Esophagus muscularis mucosa (tissue), 4 donors: ENCODE measurements around the gene BST1.

Source experiments
- EP300 ChIP-seq: sonication (generic); formaldehyde crosslinking; IDR thresholded peaks from one replicate; pipeline ENCODE4 v1.6.1; 2017; ENCODE audit warnings: antibody characterized with exemption
- POLR2A ChIP-seq: fragments of 450-650 bp; IDR thresholded peaks from one replicate; pipeline ENCODE4 v1.6.1; 2017; ENCODE audit warnings: antibody characterized with exemption, moderate library complexity, mild to moderate bottlenecking, low read depth
- POLR2AphosphoS5 ChIP-seq, 2 donors: sonication (generic); formaldehyde crosslinking; IDR thresholded peaks; one replicate each; pipeline ENCODE4 v1.6.1; 2017; ENCODE audit warnings: antibody characterized with exemption in 2 of 2
- TF ChIP-seq, protein P1 (sequence below), 3 experiments: fragments of 200-600 bp in 2 of 3; fragments of 450-650 bp in 1 of 3; sonication (generic) in 2 of 3; IDR thresholded peaks; one replicate each; pipeline ENCODE4 v1.5.1; 2017 to 2019; ENCODE audit warnings: antibody characterized with exemption in 3 of 3, mild to moderate bottlenecking in 2 of 3, moderate library complexity in 1 of 3

DNA sequence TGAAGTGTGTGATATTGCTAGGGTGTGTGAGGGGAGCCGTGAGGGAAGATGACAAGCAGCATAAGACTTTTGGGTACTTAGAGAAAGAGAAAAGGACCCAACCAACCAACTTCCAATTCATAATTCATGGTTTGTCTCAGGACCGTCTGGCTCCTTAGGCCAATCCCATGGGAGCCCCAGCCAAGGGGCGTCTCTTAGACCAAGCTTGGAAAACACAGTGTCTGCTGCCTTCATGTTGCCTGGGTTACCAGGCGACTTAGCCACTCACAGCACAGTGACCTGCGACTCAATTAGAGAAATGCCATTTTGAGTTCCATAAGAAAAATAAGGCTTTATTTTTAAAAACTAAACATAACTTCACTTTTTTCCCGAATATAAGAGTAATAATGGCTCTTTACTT, 32.7 kb downstream of the BST1 start:
- TF ChIP-seq, protein P1, sequence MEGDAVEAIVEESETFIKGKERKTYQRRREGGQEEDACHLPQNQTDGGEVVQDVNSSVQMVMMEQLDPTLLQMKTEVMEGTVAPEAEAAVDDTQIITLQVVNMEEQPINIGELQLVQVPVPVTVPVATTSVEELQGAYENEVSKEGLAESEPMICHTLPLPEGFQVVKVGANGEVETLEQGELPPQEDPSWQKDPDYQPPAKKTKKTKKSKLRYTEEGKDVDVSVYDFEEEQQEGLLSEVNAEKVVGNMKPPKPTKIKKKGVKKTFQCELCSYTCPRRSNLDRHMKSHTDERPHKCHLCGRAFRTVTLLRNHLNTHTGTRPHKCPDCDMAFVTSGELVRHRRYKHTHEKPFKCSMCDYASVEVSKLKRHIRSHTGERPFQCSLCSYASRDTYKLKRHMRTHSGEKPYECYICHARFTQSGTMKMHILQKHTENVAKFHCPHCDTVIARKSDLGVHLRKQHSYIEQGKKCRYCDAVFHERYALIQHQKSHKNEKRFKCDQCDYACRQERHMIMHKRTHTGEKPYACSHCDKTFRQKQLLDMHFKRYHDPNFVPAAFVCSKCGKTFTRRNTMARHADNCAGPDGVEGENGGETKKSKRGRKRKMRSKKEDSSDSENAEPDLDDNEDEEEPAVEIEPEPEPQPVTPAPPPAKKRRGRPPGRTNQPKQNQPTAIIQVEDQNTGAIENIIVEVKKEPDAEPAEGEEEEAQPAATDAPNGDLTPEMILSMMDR (IDR thresholded peaks at IDR 0.05) = no peak
- TF ChIP-seq EP300 (no peak), POLR2A (no peak), POLR2AphosphoS5 (IDR thresholded peaks at IDR 0.05) (no peak)
